ENCODE results near the gene BBS7. TPM values are rescaled to one million over a fixed set of nuclear protein-coding genes. Genes with fewer than 3 reads are reported as not detected.

Gene BBS7
- total and polyA plus RNA-seq, 9 of the 15 experiments (the other 6 are each of a cell fraction or from before 2014, with no cell fraction given), result 13.4 to 25.8 (median 16.4) TPM

DNA sequence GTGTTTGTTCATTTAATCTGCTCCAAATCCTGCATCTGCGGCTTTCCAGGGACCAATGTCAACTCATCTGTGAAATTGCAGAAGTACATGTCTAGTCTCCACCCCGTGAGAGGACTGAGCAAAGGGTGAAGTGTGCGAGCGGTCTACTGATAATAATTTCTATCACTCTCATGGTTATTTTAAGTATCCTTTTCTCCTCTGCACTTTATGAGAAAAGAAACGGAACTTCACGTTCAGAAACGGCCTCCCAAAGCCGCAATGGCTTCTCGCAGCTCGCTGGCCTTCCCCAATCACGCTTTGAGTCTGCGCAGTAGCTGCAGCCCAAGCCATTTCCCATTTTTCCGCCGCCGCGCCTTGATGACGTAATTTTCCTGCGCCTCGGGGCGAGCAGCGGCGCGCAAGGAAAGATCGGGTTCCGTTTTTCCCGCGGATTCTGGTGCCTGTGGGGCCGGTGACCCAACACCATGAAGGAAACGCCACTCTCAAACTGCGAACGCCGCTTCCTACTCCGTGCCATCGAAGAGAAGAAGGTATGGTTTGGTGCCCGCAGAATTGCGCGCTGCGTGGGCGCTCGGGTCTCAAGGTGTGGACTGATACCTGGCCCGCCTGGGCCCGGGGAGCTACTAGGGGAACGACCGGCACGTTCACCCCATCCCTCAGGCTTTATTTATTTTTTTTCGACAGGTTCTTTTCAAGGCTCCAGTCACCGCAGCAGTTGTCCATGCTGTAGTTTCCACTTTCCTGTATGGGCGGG is 69.1 kb downstream of the BBS7 start, which contains the start of gene EXOSC9 (continued):
- TF ChIP-seq TGIF2 (CRISPR knock-in tag; IDR thresholded peaks at IDR 0.05) (no peak), GABPA (tag; conservative IDR thresholded peaks at IDR 0.05; ENCODE audit: low read depth) (peak; percentile 32; the same call in 1 of the 2 replicates), NONO (IDR thresholded peaks at IDR 0.05; ENCODE audit: low read depth in 2 of 2, low read length in 1 of 2) (no peak), ZNF583 (CRISPR knock-in tag; IDR thresholded peaks at IDR 0.05) (no peak), E2F3 (CRISPR knock-in tag; IDR thresholded peaks at IDR 0.05) (peak; percentile 93), ZFP30 (CRISPR knock-in tag; IDR thresholded peaks at IDR 0.05; ENCODE audit: borderline replicate concordance) (no peak), ETV1 (tag; conservative IDR thresholded peaks at IDR 0.05; ENCODE audit: low read depth) (peak; percentile 38; the same call in 1 of the 2 replicates), CBFA2T3 (IDR thresholded peaks at IDR 0.05) (no peak), PCBP1 (IDR thresholded peaks at IDR 0.05; ENCODE audit: low read depth, low read length, poor library complexity, severe bottlenecking) (no peak), MAFK (IDR thresholded peaks at IDR 0.05; ENCODE audit: low read length) (no peak), POLR2A (conservative IDR thresholded peaks at IDR 0.05) (peak; percentile 96), ZBED1 (IDR thresholded peaks at IDR 0.05) (0 out of 2 replicates have a peak, but pooled peaks have one; percentile 43), KAT7 (CRISPR knock-in tag; IDR thresholded peaks at IDR 0.05; ENCODE audit: borderline replicate concordance) (peak; percentile 68; the same call in 1 of the 2 replicates), NR1H2 (CRISPR knock-in tag; IDR thresholded peaks at IDR 0.05) (no peak), NRF1 (conservative IDR thresholded peaks at IDR 0.05 in 1 of 2, IDR thresholded peaks at IDR 0.05 in 1 of 2) (peak; percentile 91 to 93), MEF2D (tag; conservative IDR thresholded peaks at IDR 0.05; ENCODE audit: low read depth) (0 out of 2 replicates have a peak, but pooled peaks have one; percentile 30), SRF (CRISPR knock-in tag; IDR thresholded peaks at IDR 0.05) (peak in 1 of 2 experiments; percentile 46; a peak in 1 of 4 replicates), BRF1 (IDR thresholded peaks at IDR 0.05; ENCODE audit: borderline replicate concordance, extremely low read depth, insufficient read length) (no peak), PHB (CRISPR knock-in tag; IDR thresholded peaks at IDR 0.05) (no peak), MBD2 (IDR thresholded peaks at IDR 0.05; ENCODE audit: borderline replicate concordance, low read depth) (peak; percentile 67)
- TF ChIP-seq, protein P1, sequence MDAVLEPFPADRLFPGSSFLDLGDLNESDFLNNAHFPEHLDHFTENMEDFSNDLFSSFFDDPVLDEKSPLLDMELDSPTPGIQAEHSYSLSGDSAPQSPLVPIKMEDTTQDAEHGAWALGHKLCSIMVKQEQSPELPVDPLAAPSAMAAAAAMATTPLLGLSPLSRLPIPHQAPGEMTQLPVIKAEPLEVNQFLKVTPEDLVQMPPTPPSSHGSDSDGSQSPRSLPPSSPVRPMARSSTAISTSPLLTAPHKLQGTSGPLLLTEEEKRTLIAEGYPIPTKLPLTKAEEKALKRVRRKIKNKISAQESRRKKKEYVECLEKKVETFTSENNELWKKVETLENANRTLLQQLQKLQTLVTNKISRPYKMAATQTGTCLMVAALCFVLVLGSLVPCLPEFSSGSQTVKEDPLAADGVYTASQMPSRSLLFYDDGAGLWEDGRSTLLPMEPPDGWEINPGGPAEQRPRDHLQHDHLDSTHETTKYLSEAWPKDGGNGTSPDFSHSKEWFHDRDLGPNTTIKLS (IDR thresholded peaks at IDR 0.05; ENCODE audit: borderline replicate concordance, low read depth), result 0 out of 2 replicates have a peak, but pooled peaks have one; percentile 33
- TF ChIP-seq, protein P2, sequence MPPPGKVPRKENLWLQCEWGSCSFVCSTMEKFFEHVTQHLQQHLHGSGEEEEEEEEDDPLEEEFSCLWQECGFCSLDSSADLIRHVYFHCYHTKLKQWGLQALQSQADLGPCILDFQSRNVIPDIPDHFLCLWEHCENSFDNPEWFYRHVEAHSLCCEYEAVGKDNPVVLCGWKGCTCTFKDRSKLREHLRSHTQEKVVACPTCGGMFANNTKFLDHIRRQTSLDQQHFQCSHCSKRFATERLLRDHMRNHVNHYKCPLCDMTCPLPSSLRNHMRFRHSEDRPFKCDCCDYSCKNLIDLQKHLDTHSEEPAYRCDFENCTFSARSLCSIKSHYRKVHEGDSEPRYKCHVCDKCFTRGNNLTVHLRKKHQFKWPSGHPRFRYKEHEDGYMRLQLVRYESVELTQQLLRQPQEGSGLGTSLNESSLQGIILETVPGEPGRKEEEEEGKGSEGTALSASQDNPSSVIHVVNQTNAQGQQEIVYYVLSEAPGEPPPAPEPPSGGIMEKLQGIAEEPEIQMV (tag; conservative IDR thresholded peaks at IDR 0.05; ENCODE audit: low read depth), result no peak
- TF ChIP-seq, protein P3, sequence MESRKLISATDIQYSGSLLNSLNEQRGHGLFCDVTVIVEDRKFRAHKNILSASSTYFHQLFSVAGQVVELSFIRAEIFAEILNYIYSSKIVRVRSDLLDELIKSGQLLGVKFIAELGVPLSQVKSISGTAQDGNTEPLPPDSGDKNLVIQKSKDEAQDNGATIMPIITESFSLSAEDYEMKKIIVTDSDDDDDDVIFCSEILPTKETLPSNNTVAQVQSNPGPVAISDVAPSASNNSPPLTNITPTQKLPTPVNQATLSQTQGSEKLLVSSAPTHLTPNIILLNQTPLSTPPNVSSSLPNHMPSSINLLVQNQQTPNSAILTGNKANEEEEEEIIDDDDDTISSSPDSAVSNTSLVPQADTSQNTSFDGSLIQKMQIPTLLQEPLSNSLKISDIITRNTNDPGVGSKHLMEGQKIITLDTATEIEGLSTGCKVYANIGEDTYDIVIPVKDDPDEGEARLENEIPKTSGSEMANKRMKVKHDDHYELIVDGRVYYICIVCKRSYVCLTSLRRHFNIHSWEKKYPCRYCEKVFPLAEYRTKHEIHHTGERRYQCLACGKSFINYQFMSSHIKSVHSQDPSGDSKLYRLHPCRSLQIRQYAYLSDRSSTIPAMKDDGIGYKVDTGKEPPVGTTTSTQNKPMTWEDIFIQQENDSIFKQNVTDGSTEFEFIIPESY (CRISPR knock-in tag; IDR thresholded peaks at IDR 0.05), result peak; percentile 63; the same call in 1 of the 2 replicates
